BE2C (cell line): Measurements from ENCODE around the gene HSPA13.
"Not testable (repeated sequence)": the region's sequence is repeated elsewhere in the genome, so short reads cannot be mapped to it uniquely, and the experiment has no call there.

Experiments used
- DNase-seq: peaks from one replicate; pipeline ENCODE4 v3.0.0-alpha.2; 2020
- H3K27me3 ChIP-seq: fragments of 250-450 bp; sonication (Bioruptor Pico); 2 replicates; pipeline ENCODE4 v1.5.1; 2020; ENCODE audit warnings: mild to moderate bottlenecking
- H3K36me3 ChIP-seq: fragments of 250-450 bp; sonication (Bioruptor Pico); 2 replicates; pipeline ENCODE4 v1.5.1; 2020; ENCODE audit warnings: mild to moderate bottlenecking
- H3K4me1 ChIP-seq: fragments of 250-450 bp; sonication (Bioruptor Pico); 2 replicates; pipeline ENCODE4 v1.5.1; 2020
- H3K4me3 ChIP-seq: 2 replicates; pipeline ENCODE4 v1.5.1; 2011; ENCODE audit warnings: low read depth, low read length
- H3K9me3 ChIP-seq: fragments of 250-450 bp; sonication (Bioruptor Pico); 2 replicates; pipeline ENCODE4 v1.5.1; 2020
- TF ChIP-seq, protein P1 (sequence below): IDR thresholded peaks from 2 replicates; pipeline ENCODE4 v1.5.1; 2012; ENCODE audit warnings: mild to moderate bottlenecking, low read depth, low read length

Gene HSPA13

DNA sequence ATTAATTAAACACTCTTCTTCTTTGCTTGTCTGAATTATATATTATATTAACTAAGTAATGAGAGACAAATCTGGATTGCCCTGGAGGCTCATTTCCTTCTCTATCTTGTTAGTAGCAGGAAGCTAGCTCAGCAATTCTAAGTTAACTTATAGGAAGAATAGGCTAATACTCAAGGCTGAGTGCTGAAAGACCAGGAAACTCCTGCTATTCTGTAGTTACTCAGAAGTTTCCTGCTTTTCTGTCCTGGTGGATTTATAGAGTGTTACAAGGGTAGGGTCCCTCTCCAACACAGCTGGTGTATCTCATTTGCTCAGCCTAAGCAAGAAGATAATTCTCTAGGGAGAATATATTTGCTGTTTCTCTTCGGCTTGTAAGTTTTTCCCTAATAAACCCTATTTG is 29.2 kb downstream of the HSPA13 start:
- Histone ChIP-seq H3K36me3 (no peaks in the 10 kb centered on the region), H3K9me3 (no peaks in the 10 kb centered on the region), H3K27me3 (peaks cover under 1% of the 10 kb centered on the region; the same call in 1 of the 2 replicates), H3K4me1 (no peaks in the 10 kb centered on the region), H3K4me3 (no peak overlapping the region)
- DNase-seq = no peak
- TF ChIP-seq, protein P1, sequence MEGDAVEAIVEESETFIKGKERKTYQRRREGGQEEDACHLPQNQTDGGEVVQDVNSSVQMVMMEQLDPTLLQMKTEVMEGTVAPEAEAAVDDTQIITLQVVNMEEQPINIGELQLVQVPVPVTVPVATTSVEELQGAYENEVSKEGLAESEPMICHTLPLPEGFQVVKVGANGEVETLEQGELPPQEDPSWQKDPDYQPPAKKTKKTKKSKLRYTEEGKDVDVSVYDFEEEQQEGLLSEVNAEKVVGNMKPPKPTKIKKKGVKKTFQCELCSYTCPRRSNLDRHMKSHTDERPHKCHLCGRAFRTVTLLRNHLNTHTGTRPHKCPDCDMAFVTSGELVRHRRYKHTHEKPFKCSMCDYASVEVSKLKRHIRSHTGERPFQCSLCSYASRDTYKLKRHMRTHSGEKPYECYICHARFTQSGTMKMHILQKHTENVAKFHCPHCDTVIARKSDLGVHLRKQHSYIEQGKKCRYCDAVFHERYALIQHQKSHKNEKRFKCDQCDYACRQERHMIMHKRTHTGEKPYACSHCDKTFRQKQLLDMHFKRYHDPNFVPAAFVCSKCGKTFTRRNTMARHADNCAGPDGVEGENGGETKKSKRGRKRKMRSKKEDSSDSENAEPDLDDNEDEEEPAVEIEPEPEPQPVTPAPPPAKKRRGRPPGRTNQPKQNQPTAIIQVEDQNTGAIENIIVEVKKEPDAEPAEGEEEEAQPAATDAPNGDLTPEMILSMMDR = no peak

GRCh38 chr21:14353231-14353630 is 29.7 kb downstream of the HSPA13 start:
- no peak for DNase-seq
- Histone ChIP-seq H3K27me3 (no peaks in the 10 kb centered on the region), H3K9me3 (no peaks in the 10 kb centered on the region), H3K4me1 (no peaks in the 10 kb centered on the region), H3K36me3 (no peaks in the 10 kb centered on the region), H3K4me3 (no peak overlapping the region)
- TF ChIP-seq, protein P1 = no peak

DNA sequence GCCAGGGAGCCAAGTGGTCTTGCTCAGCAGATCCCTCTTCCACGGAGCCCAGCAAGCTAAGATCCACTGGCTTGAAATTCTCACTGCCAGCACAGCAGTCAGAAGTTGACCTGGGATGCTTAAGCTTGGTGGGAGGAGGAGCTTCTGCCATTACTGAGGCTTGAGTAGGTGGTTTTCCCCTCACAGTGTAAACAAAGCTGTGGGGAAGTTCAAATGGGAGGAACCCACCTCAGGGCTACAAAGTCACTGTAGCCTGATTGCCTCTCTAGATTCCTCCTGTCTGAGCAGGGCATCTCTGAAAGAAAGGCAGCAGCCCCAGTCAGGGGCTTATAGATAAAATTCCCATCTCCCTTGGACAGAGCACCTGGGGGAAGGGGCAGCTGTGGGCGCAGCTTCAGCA is 55.6 kb downstream of the HSPA13 start:
- not testable (repeated sequence) for H3K9me3 ChIP-seq, H3K27me3 ChIP-seq, H3K36me3 ChIP-seq, H3K4me1 ChIP-seq, DNase-seq, H3K4me3 ChIP-seq

- H3K4me3 ChIP-seq = no peak overlapping the region
- H3K36me3 ChIP-seq = no peaks in the 10 kb centered on the region
- no peak for DNase-seq
- TF ChIP-seq, protein P1 = no peak
- H3K4me1 ChIP-seq = no peaks in the 10 kb centered on the region
- no peaks in the 10 kb centered on the region for H3K27me3 ChIP-seq
- no peaks in the 10 kb centered on the region for H3K9me3 ChIP-seq
Observed at GRCh38 chr21:14325595-14325994, 57.4 kb downstream of the HSPA13 start.
